IMR-90 (cell line): ENCODE measurements around the gene FJX1. TPM values are rescaled to one million over a fixed set of nuclear protein-coding genes. Genes with fewer than 3 reads are reported as not detected.

ENCODE experiments used
- ATAC-seq: fragments of 200-7000 bp; cut with Tn5 transposase; 2 replicates; pipeline ENCODE4 v1.9.1; 2020; ENCODE audit warnings: low read depth, mild to moderate bottlenecking, moderate library complexity
- BruUV-seq: library from RNA; stranded (reverse); fragments of 400-500 nt; replicated peaks from 2 replicates; lab custom pipeline; 2021; lab: Mats Ljungman, UMichigan
- CTCF ChIA-PET: fragments of 300-600 bp; formaldehyde crosslinking; extraction: SDS; loops from one replicate; lab custom pipeline; 2021; ENCODE audit warnings: antibody characterized with exemption; lab: Yijun Ruan, JAX
- POLR2A ChIA-PET: fragments of 300-600 bp; sonication (Branson Sonifier 250); formaldehyde crosslinking; loops from one replicate; lab custom pipeline; 2022; ENCODE audit warnings: antibody characterized with exemption; ENCODE audit not compliant: unreplicated experiment; lab: Charles Lee
- DNase-seq: peaks from one replicate; pipeline ENCODE4 v3.0.0; 2013
- H2AFZ ChIP-seq: replicated peaks from 2 replicates; pipeline ENCODE3; 2013; ENCODE audit warnings: low read length, mild to moderate bottlenecking; ENCODE audit not compliant: poor library complexity
- H2AK5ac ChIP-seq: 2 replicates; pipeline ENCODE4 v1.6.1; 2013; ENCODE audit warnings: low read depth, low read length, inconsistent platforms
- H2AK9ac ChIP-seq: replicated peaks from 2 replicates; pipeline ENCODE3; 2013; ENCODE audit warnings: mild to moderate bottlenecking, low read depth, low read length, moderate library complexity; ENCODE audit not compliant: poor library complexity
- H2BK120ac ChIP-seq: 2 replicates; pipeline ENCODE4 v1.6.1; 2013; ENCODE audit warnings: low read depth, low read length, inconsistent platforms
- H2BK15ac ChIP-seq: 3 replicates; pipeline ENCODE4 v1.6.1; 2013; ENCODE audit warnings: low read depth, low read length, inconsistent platforms
- H2BK20ac ChIP-seq: 2 replicates; pipeline ENCODE4 v1.6.1; 2013; ENCODE audit warnings: low read depth, mild to moderate bottlenecking, inconsistent platforms, low read length, moderate library complexity
- H2BK5ac ChIP-seq: 2 replicates; pipeline ENCODE4 v1.6.1; 2013; ENCODE audit warnings: mild to moderate bottlenecking, low read depth, low read length, inconsistent platforms; ENCODE audit not compliant: poor library complexity, severe bottlenecking
- H3K14ac ChIP-seq: replicated peaks from 2 replicates; pipeline ENCODE4 v1.6.1; 2013; ENCODE audit warnings: low read depth, low read length, inconsistent platforms
- H3K18ac ChIP-seq: 2 replicates; pipeline ENCODE4 v1.6.1; 2013; ENCODE audit warnings: low read depth, low read length, control low read depth
- H3K23ac ChIP-seq: 2 replicates; pipeline ENCODE4 v1.6.1; 2013; ENCODE audit warnings: low read depth, low read length, inconsistent platforms
- H3K27ac ChIP-seq: 2 replicates; pipeline ENCODE4 v1.5.1; 2013; ENCODE audit warnings: mild to moderate bottlenecking, control low read depth, low read length; ENCODE audit not compliant: insufficient read depth
- H3K27me3 ChIP-seq: 2 replicates; pipeline ENCODE4 v1.6.1; 2013; ENCODE audit warnings: low read length; ENCODE audit not compliant: control insufficient read depth, insufficient read depth
- H3K36me3 ChIP-seq: 2 replicates; pipeline ENCODE4 v1.6.1; 2013; ENCODE audit warnings: low read length, mixed read lengths; ENCODE audit not compliant: control insufficient read depth, insufficient read depth
- H3K4ac ChIP-seq: 2 replicates; pipeline ENCODE4 v1.6.1; 2013; ENCODE audit warnings: low read depth, low read length, inconsistent platforms
- H3K4me1 ChIP-seq: 2 replicates; pipeline ENCODE4 v1.6.1; 2013; ENCODE audit warnings: low read length, mixed read lengths; ENCODE audit not compliant: control insufficient read depth, insufficient read depth
- H3K4me2 ChIP-seq: 2 replicates; pipeline ENCODE4 v1.6.1; 2013; ENCODE audit warnings: low read depth, mild to moderate bottlenecking, control low read depth, low read length, moderate library complexity
- H3K4me3 ChIP-seq: 2 replicates; pipeline ENCODE4 v1.5.1; 2013; ENCODE audit warnings: low read depth, mild to moderate bottlenecking, control low read depth, low read length, moderate library complexity; ENCODE audit not compliant: insufficient read depth
- H3K56ac ChIP-seq: 2 replicates; pipeline ENCODE4 v1.6.1; 2013; ENCODE audit warnings: low read length, inconsistent platforms; ENCODE audit not compliant: insufficient read depth; ENCODE audit errors: extremely low read depth
- H3K79me1 ChIP-seq, 2 experiments: 2 replicates each; pipeline ENCODE4 v1.6.1; 2013; ENCODE audit warnings: low read length in 2 of 2, inconsistent platforms in 1 of 2, low read depth in 1 of 2
- H3K9ac ChIP-seq: 2 replicates; pipeline ENCODE4 v1.6.1; 2013; ENCODE audit warnings: low read depth, low read length, control low read depth
- H3K9me1 ChIP-seq: 2 replicates; pipeline ENCODE4 v1.6.1; 2013; ENCODE audit warnings: low read length, inconsistent platforms; ENCODE audit not compliant: insufficient read depth
- H3K9me3 ChIP-seq: 2 replicates; pipeline ENCODE4 v1.6.1; 2013; ENCODE audit warnings: low read length; ENCODE audit not compliant: control insufficient read depth, insufficient read depth
- H4K20me1 ChIP-seq: 2 replicates; pipeline ENCODE4 v1.6.1; 2013; ENCODE audit warnings: low read length, inconsistent platforms; ENCODE audit not compliant: insufficient read depth
- H4K5ac ChIP-seq: 2 replicates; pipeline ENCODE4 v1.6.1; 2013; ENCODE audit warnings: mild to moderate bottlenecking, low read depth, low read length, control low read depth
- H4K8ac ChIP-seq, 2 experiments: 2 replicates each; pipeline ENCODE4 v1.6.1; 2013; ENCODE audit warnings: low read depth in 2 of 2, low read length in 2 of 2, control low read depth in 1 of 2, inconsistent platforms in 1 of 2
- H4K91ac ChIP-seq: 2 replicates; pipeline ENCODE4 v1.6.1; 2013; ENCODE audit warnings: low read depth, low read length, inconsistent platforms; ENCODE audit not compliant: insufficient read depth
- FOS ChIP-seq: fragments of 150-350 bp; IDR thresholded peaks from 2 replicates; pipeline ENCODE4 v1.6.1; 2016; ENCODE audit warnings: low read depth, low read length
- POLR2A ChIP-seq: IDR thresholded peaks from 2 replicates; pipeline ENCODE4 v1.6.1; 2012; ENCODE audit warnings: mild to moderate bottlenecking, low read depth, low read length
- WGBS, 2 experiments: methylation state at CpG; one replicate each; pipeline versions ENCODE4 v1.1.5 to v1.1.7; 2013; ENCODE audit warnings: missing lambda C conversion rate in 2 of 2; ENCODE audit not compliant: insufficient read length in 1 of 2; ENCODE audit errors: extremely low coverage in 2 of 2; 5-methylcytosine and 5-hydroxymethylcytosine counted together
- dilution Hi-C: fragments of 300-500 bp; cut with HindIII; formaldehyde crosslinking; loops from one replicate; pipeline ENCODE4 v1.14.3; 2018; ENCODE audit warnings: low sequenced_read_pairs; ENCODE audit not compliant: unreplicated experiment
- in situ Hi-C: fragments of 300-500 bp; cut with MboI; formaldehyde crosslinking; loops from 3 replicates; pipeline ENCODE4 v1.14.3; 2019; ENCODE audit warnings: low sequenced_read_pairs, inconsistent platforms, mixed read lengths
- intact Hi-C: fragments of 100-400 bp; cut with micrococcal nuclease; formaldehyde crosslinking; loops from 2 replicates; pipeline ENCODE4 v1.10.0; 2022
- polyA plus RNA-seq, 3 experiments: library from polyadenylated mRNA; depleted of rRNA; stranded (reverse); fragments of >200 nt; gene quantifications; 2 replicates each; pipeline ENCODE4 v1.2.3, GENCODE V29; 2012; ENCODE audit warnings: low replicate concordance in 1 of 3
- total RNA-seq: library from RNA; depleted of rRNA; stranded (reverse); fragments of >200 nt; gene quantifications from 2 replicates; pipeline ENCODE4 v1.2.3, GENCODE V29; 2012

Gene FJX1
- total and polyA plus RNA-seq, 2 of the 4 experiments (the other 2 are of a cell fraction) = 8.4 to 11.2 TPM

GRCh38 chr11:35583126-35583525 lies 35.1 kb upstream of the FJX1 start:
- peak overlapping the region; percentile 98 for H2BK20ac ChIP-seq
- peak overlapping the region; percentile 13; the same call in 1 of the 2 replicates for H4K5ac ChIP-seq
- intact Hi-C loops (loop anchor here (5.0 kb wide), 1 partner anchor 71 kb away; no protein-coding TSS in a partner anchor), in situ Hi-C loops (no loop called here), dilution Hi-C loops (no loop called here)
- POLR2A ChIA-PET = no interaction called here
- H4K20me1 ChIP-seq = no peaks in the 10 kb centered on the region
- ATAC-seq (peak; percentile 53), DNase-seq (peak; percentile 56)
- H3K9me3 ChIP-seq = no peaks in the 10 kb centered on the region
- peak overlapping the region; percentile 98 for H2BK15ac ChIP-seq
- peak overlapping the region; percentile 94 for H3K14ac ChIP-seq
- H4K8ac ChIP-seq = peak overlapping the region; percentile 72 to 84; a peak in 3 of 4 replicates
- no peaks in the 10 kb centered on the region for H3K27me3 ChIP-seq
- peak overlapping the region; percentile 80 for H2BK5ac ChIP-seq
- CTCF ChIA-PET = interaction anchor here (0.7 kb wide), 2 partner anchors 168 to 239 kb away, joined by 3 read pairs; no protein-coding TSS in a partner anchor
- TF ChIP-seq POLR2A = no peak
- TF ChIP-seq FOS = no peak
- H3K4me1 ChIP-seq = peaks cover 29% of the 10 kb centered on the region
- H2BK120ac ChIP-seq = peak overlapping the region; percentile 96
- H2AFZ ChIP-seq = no peak overlapping the region
- WGBS, 2 experiments = 67% methylated on average over 1 of the region's 1 CpG; no CpG with 5 or more reads in 1 of the 2 experiments
- H2AK5ac ChIP-seq = peak overlapping the region; percentile 99
- H3K23ac ChIP-seq = peak overlapping the region; percentile 87; the same call in 1 of the 2 replicates
- H3K36me3 ChIP-seq = no peaks in the 10 kb centered on the region
- peak overlapping the region; percentile 58 for H2AK9ac ChIP-seq
- H3K4me3 ChIP-seq = no peak overlapping the region
- peak overlapping the region; percentile 96 for H3K4ac ChIP-seq
- 0 out of 4 replicates have a peak, but pooled peaks cover 0 to 9% of the 10 kb centered on the region in 2 experiments for H3K79me1 ChIP-seq
- 0 out of 2 replicates have a peak overlapping the region, but pooled peaks have one; percentile 39 for H3K56ac ChIP-seq
- H3K18ac ChIP-seq = peak overlapping the region; percentile 82; the same call in 1 of the 2 replicates
- H3K9me1 ChIP-seq = peaks cover 23% of the 10 kb centered on the region
- H3K27ac ChIP-seq = 0 out of 2 replicates have a peak overlapping the region, but pooled peaks have one; percentile 23
- no peak overlapping the region for H3K4me2 ChIP-seq
- H3K9ac ChIP-seq = no peak overlapping the region
- H4K91ac ChIP-seq = peak overlapping the region; percentile 94
- BruUV-seq = no TSS peak
